Spleen (tissue), 7 donors: ENCODE measurements around the gene FHIT.

ENCODE experiments used
- CTCF ChIP-seq, 11 experiments: fragments of 200-600 bp in 7 of 11; fragments of 450-650 bp in 4 of 11; sonication (generic) in 4 of 11; IDR thresholded peaks in 8 of 11; conservative IDR thresholded peaks in 3 of 11; 1 replicate in 7 of 11; 2 replicates in 4 of 11; pipeline versions ENCODE4 v1.4.0 to v1.8.0; 2016 to 2021; ENCODE audit warnings: antibody characterized with exemption in 11 of 11, inconsistent platforms in 4 of 11, mild to moderate bottlenecking in 1 of 11
- POLR2AphosphoS5 ChIP-seq, 3 donors: sonication (generic); formaldehyde crosslinking; IDR thresholded peaks; one replicate each; pipeline ENCODE4 v1.5.1; 2017; ENCODE audit warnings: antibody characterized with exemption in 3 of 3
- donor health status: DM: no; HTN: no; CAD: no; lungs with moderate emphysema.
- donor health status: DM: no; HTN: no; CAD: no.
- donor health status: DM: no; HTN: no; CAD: no.

DNA sequence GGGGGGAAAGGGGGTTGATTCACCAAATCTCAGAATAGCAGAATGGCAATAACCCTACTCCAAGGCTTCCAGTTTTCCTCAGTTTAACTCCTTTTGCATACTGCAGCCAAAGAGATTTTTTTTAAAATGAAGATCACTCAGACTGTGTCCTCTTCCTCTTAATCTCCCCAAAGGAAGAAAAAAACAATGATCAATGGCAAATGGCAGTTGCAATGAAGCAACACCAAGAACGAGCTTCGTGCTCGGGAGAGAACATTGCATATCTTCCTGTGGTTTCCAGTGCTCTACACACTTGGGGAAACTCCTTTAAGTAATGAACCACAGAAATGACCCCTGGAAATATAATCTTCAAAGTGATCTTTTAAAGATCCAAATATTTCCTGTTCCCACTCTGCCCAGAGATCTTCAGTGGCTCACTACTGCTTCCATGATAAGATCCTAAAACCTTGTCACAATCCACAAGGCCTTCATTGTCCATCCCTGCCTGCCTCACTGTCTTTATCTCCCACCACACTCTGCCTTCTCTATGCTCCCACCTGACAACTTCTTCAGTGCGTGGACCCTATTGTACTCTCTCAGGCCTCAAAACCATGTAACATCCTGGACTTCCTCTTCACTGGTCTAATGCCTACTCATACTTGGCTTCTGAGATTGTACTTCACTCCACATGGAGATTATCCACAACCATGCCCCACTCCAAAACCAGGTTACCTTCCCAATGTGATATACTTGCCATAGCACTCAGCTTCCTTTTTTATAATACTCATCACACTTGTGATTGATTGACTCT is 394.8 kb downstream of the FHIT start:
- TF ChIP-seq CTCF (IDR thresholded peaks at IDR 0.05 in 8 of 11, conservative IDR thresholded peaks at IDR 0.05 in 3 of 11) (no peak), POLR2AphosphoS5 (IDR thresholded peaks at IDR 0.05) (no peak)
